ENCODE measurements around the gene HSD3B1.
"Not testable (repeated sequence)": the region's sequence is repeated elsewhere in the genome, so short reads cannot be mapped to it uniquely, and the experiment has no call there.

Gene HSD3B1

DNA sequence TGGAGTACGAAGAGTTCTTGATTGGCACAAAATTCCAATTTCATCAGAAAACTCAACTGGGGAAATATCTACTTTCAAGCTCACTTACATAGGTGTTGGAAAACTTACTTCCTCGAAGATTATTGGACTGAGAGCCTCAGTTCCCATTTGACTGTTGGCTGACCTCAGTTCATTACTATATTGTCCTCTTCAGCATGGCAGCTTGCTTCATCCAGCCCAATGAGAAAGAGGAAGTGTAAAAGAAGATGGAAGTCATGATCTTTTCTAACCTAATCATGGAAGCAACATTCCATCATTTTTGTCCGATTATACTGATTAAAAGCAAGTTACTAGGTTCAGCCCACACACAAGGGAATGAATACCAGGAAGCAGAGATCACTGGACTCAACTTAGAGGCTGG, 49.4 kb downstream of the HSD3B1 start:
- DNase-seq, result no peak

GRCh38 chr1:119560402-119560801, 53.4 kb downstream of the HSD3B1 start:
- not testable (repeated sequence) for DNase-seq

- DNase-seq, result no peak
These were observed 57.5 kb downstream of the HSD3B1 start for GRCh38 chr1:119564548-119564947.

All from NCI-H1930 (cell line).